ENCODE results near the gene DSCAML1.

- TF ChIP-seq CTCF (IDR thresholded peaks at IDR 0.05), result no peak
- no peak for TF ChIP-seq EP300 (IDR thresholded peaks at IDR 0.05; ENCODE audit: low read depth)
These were observed 268.8 kb downstream of the DSCAML1 start for GRCh38 chr11:117528097-117528721.
